SK-N-SH (cell line): Measurements from ENCODE around the gene PAQR6.

Source experiments
- EP300 ChIP-seq, 2 experiments: IDR thresholded peaks; 2 replicates each; pipeline versions ENCODE4 v1.4.0 to v1.6.1; 2012; ENCODE audit warnings: borderline replicate concordance in 1 of 2, low read depth in 1 of 2, low read length in 1 of 2
- TF ChIP-seq, protein P1 (sequence below): fragments of 200-600 bp; sonication (generic); IDR thresholded peaks from 2 replicates; pipeline ENCODE4 v1.6.1; 2017; ENCODE audit warnings: antibody characterized with exemption, mild to moderate bottlenecking, moderate library complexity

DNA sequence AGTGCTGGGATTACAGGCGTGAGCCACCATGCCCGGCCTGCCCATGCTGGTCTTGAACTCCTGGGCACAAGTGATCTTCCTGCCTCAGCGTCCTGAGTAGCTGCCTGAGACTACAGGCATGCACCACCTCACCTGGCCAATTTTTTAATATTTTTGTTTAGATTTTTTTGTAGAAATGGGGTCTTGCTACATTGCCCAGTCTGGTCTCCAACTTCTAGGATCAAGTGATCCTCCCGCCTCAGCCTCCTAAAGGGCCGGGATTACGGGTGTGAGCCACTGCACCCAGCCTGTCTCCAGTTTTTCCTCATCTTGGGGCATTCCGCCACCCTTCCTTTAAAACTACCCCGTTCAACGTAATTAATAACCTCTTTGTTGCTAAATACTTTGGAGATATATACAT lies 27.6 kb downstream of the PAQR6 start:
- TF ChIP-seq, protein P1, sequence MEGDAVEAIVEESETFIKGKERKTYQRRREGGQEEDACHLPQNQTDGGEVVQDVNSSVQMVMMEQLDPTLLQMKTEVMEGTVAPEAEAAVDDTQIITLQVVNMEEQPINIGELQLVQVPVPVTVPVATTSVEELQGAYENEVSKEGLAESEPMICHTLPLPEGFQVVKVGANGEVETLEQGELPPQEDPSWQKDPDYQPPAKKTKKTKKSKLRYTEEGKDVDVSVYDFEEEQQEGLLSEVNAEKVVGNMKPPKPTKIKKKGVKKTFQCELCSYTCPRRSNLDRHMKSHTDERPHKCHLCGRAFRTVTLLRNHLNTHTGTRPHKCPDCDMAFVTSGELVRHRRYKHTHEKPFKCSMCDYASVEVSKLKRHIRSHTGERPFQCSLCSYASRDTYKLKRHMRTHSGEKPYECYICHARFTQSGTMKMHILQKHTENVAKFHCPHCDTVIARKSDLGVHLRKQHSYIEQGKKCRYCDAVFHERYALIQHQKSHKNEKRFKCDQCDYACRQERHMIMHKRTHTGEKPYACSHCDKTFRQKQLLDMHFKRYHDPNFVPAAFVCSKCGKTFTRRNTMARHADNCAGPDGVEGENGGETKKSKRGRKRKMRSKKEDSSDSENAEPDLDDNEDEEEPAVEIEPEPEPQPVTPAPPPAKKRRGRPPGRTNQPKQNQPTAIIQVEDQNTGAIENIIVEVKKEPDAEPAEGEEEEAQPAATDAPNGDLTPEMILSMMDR = no peak
- no peak for TF ChIP-seq EP300 (IDR thresholded peaks at IDR 0.05; ENCODE audit: borderline replicate concordance in 1 of 2, low read depth in 1 of 2, low read length in 1 of 2)
